Prostate gland (tissue), 2 donors: ENCODE results near the gene FBXO33.
A peak's percentile ranks its signal among the peaks of the same experiment; 100 is the strongest.

Source experiments
- POLR2A ChIP-seq: fragments of 450-650 bp; IDR thresholded peaks from one replicate; pipeline ENCODE4 v1.6.1; 2016; ENCODE audit warnings: antibody characterized with exemption, mild to moderate bottlenecking
- POLR2AphosphoS5 ChIP-seq: sonication (generic); formaldehyde crosslinking; IDR thresholded peaks from one replicate; pipeline ENCODE4 v1.6.1; 2017; ENCODE audit warnings: antibody characterized with exemption
- TF ChIP-seq, protein P1 (sequence below), 4 experiments: fragments of 200-600 bp in 2 of 4; fragments of 450-650 bp in 2 of 4; sonication (generic) in 2 of 4; IDR thresholded peaks; 1 replicate in 3 of 4; 2 replicates in 1 of 4; pipeline ENCODE4 v1.5.1; 2016 to 2019; ENCODE audit warnings: antibody characterized with exemption in 4 of 4, mild to moderate bottlenecking in 2 of 4, moderate library complexity in 2 of 4

GRCh38 chr14:39368261-39368959, 63.8 kb downstream of the FBXO33 start:
- TF ChIP-seq, protein P1, sequence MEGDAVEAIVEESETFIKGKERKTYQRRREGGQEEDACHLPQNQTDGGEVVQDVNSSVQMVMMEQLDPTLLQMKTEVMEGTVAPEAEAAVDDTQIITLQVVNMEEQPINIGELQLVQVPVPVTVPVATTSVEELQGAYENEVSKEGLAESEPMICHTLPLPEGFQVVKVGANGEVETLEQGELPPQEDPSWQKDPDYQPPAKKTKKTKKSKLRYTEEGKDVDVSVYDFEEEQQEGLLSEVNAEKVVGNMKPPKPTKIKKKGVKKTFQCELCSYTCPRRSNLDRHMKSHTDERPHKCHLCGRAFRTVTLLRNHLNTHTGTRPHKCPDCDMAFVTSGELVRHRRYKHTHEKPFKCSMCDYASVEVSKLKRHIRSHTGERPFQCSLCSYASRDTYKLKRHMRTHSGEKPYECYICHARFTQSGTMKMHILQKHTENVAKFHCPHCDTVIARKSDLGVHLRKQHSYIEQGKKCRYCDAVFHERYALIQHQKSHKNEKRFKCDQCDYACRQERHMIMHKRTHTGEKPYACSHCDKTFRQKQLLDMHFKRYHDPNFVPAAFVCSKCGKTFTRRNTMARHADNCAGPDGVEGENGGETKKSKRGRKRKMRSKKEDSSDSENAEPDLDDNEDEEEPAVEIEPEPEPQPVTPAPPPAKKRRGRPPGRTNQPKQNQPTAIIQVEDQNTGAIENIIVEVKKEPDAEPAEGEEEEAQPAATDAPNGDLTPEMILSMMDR (IDR thresholded peaks at IDR 0.05) = peak in 2 of 4 experiments; percentile 43 to 45
- TF ChIP-seq POLR2A (no peak), POLR2AphosphoS5 (no peak)
